Activated B cell treated with CpG ODN at 0.5 μM for 24 hours (primary cell): ENCODE results near the gene OR10A7. TPM values are rescaled to one million over a fixed set of nuclear protein-coding genes. Genes with fewer than 3 reads are reported as not detected.
"Not testable (repeated sequence)": the region's sequence is repeated elsewhere in the genome, so short reads cannot be mapped to it uniquely, and the experiment has no call there.

Source experiments
- ATAC-seq: fragments of 200-7000 bp; cut with Tn5 transposase; one replicate; pipeline ENCODE4 v1.10.0; 2021; ENCODE audit warnings: low read depth, mild to moderate bottlenecking, moderate library complexity
- CTCF ChIA-PET: fragments of 350-600 bp; sonication (Branson Sonifier 250); formaldehyde crosslinking; loops from one replicate; lab custom pipeline; 2021; ENCODE audit warnings: antibody characterized with exemption; lab: Charles Lee
- POLR2A ChIA-PET: fragments of 350-600 bp; sonication (Branson Sonifier 250); formaldehyde crosslinking; loops from one replicate; lab custom pipeline; 2021; ENCODE audit warnings: antibody characterized with exemption; lab: Charles Lee
- DNase-seq: peaks from one replicate; pipeline ENCODE4 v3.0.0; 2022
- H3K27ac Mint-ChIP-seq: one replicate; pipeline ENCODE4 v1.8.0; 2020; ENCODE audit warnings: mixed read lengths
- H3K27me3 Mint-ChIP-seq: one replicate; pipeline ENCODE4 v1.8.0; 2021; ENCODE audit warnings: mixed read lengths
- H3K36me3 Mint-ChIP-seq: one replicate; pipeline ENCODE4 v1.8.0; 2021; ENCODE audit warnings: low read depth, mixed read lengths
- H3K4me1 Mint-ChIP-seq: one replicate; pipeline ENCODE4 v1.8.0; 2021; ENCODE audit warnings: mixed read lengths
- H3K4me3 Mint-ChIP-seq: one replicate; pipeline ENCODE4 v1.8.0; 2020; ENCODE audit warnings: mild to moderate bottlenecking, mixed read lengths
- H3K9me3 Mint-ChIP-seq: one replicate; pipeline ENCODE4 v1.8.0; 2020; ENCODE audit warnings: mixed read lengths
- CTCF ChIP-seq: fragments of 200-600 bp; IDR thresholded peaks from one replicate; pipeline ENCODE4 v1.8.0; 2022; ENCODE audit warnings: antibody characterized with exemption, mild to moderate bottlenecking
- intact Hi-C: fragments of 100-400 bp; cut with micrococcal nuclease; formaldehyde crosslinking; loops from one replicate; pipeline ENCODE4 v1.15.1; 2024
- total RNA-seq: library from RNA; stranded (reverse); gene quantifications from 2 replicates; pipeline ENCODE4 v1.2.3, GENCODE V29; 2022

Gene OR10A7
- total RNA-seq, result not detected in 2 replicates

- TF ChIP-seq CTCF, result no peak
- ATAC-seq (no peak), DNase-seq (no peak)
- intact Hi-C loops, result no loop called here
- Mint-ChIP-seq H3K36me3 (no peaks in the 10 kb centered on the region), H3K27ac (no peak within 1 kb of the TSS), H3K4me1 (no peaks in the 10 kb centered on the region), H3K9me3 (no peaks in the 10 kb centered on the region), H3K27me3 (peaks cover 9% of the 10 kb centered on the region), H3K4me3 (no peak within 1 kb of the TSS)
- ChIA-PET CTCF (no interaction called here), POLR2A (no interaction called here)
Measured at GRCh38 chr12:55220725-55221124, at the start of gene OR10A7. Gene OR10A7, plus strand, starts transcription at chr12:55221025. Its CDS starts 0 bp downstream, at chr12:55221025.

- DNase-seq (no peak), ATAC-seq (no peak)
- TF ChIP-seq CTCF, result no peak
- Mint-ChIP-seq H3K4me3 (no peak overlapping the region), H3K27me3 (peaks cover 6% of the 10 kb centered on the region), H3K36me3 (no peaks in the 10 kb centered on the region), H3K4me1 (no peaks in the 10 kb centered on the region), H3K9me3 (peaks cover 2% of the 10 kb centered on the region), H3K27ac (no peak overlapping the region)
- intact Hi-C loops, result no loop called here
- CTCF ChIA-PET, result no interaction called here
- POLR2A ChIA-PET, result no interaction called here
Measured at GRCh38 chr12:55171445-55171844, 49.4 kb upstream of the OR10A7 start.

GRCh38 chr12:55171846-55172245 lies 49.0 kb upstream of the OR10A7 start:
- H3K4me3 Mint-ChIP-seq, intact Hi-C loops, DNase-seq, H3K36me3 Mint-ChIP-seq, H3K9me3 Mint-ChIP-seq, H3K27ac Mint-ChIP-seq, H3K27me3 Mint-ChIP-seq, CTCF ChIA-PET, ATAC-seq, H3K4me1 Mint-ChIP-seq, POLR2A ChIA-PET: not testable (repeated sequence)

GRCh38 chr12:55172686-55173085 lies 48.1 kb upstream of the OR10A7 start:
- no peak for TF ChIP-seq CTCF
- ATAC-seq (no peak), DNase-seq (no peak)
- H3K36me3 Mint-ChIP-seq, result no peaks in the 10 kb centered on the region
- no peak overlapping the region for H3K27ac Mint-ChIP-seq
- ChIA-PET POLR2A (no interaction called here), CTCF (no interaction called here)
- intact Hi-C loops, result no loop called here
- H3K9me3 Mint-ChIP-seq, result peaks cover 4% of the 10 kb centered on the region
- no peak overlapping the region for H3K4me3 Mint-ChIP-seq
- no peaks in the 10 kb centered on the region for H3K4me1 Mint-ChIP-seq
- peaks cover 8% of the 10 kb centered on the region for H3K27me3 Mint-ChIP-seq

GRCh38 chr12:55173456-55173855 lies 47.4 kb upstream of the OR10A7 start:
- ChIA-PET CTCF (no interaction called here), POLR2A (no interaction called here)
- intact Hi-C loops, result no loop called here
- Mint-ChIP-seq H3K36me3 (no peaks in the 10 kb centered on the region), H3K4me3 (no peak overlapping the region), H3K4me1 (no peaks in the 10 kb centered on the region), H3K9me3 (peaks cover 6% of the 10 kb centered on the region), H3K27ac (no peak overlapping the region), H3K27me3 (peaks cover 15% of the 10 kb centered on the region)
- ATAC-seq (no peak), DNase-seq (no peak)
- TF ChIP-seq CTCF, result no peak

GRCh38 chr12:55188573-55188972 lies 32.3 kb upstream of the OR10A7 start:
- H3K27me3 Mint-ChIP-seq, result peaks cover 6% of the 10 kb centered on the region
- DNase-seq, result no peak
- no peaks in the 10 kb centered on the region for H3K9me3 Mint-ChIP-seq
- no peaks in the 10 kb centered on the region for H3K36me3 Mint-ChIP-seq
- ATAC-seq, result no peak
- intact Hi-C loops, result no loop called here
- no peak overlapping the region for H3K4me3 Mint-ChIP-seq
- CTCF ChIA-PET, result interaction anchor here (0.7 to 3.4 kb wide), 10 partner anchors 44 to 752 kb away, joined by 3 to 49 read pairs (median 3); no protein-coding TSS in a partner anchor
- POLR2A ChIA-PET, result no interaction called here
- TF ChIP-seq CTCF, result no peak
- no peaks in the 10 kb centered on the region for H3K4me1 Mint-ChIP-seq
- no peak overlapping the region for H3K27ac Mint-ChIP-seq
